ENCODE measurements around the gene GRIA2.

The GRIA2 gene

GRCh38 chr4:157223456-157223855, 2.9 kb downstream of the GRIA2 start:
- H3K4me3 ChIP-seq (ENCODE audit: low read length) = no peak overlapping the region
- no peak for DNase-seq (ENCODE audit: low read depth)
- TF ChIP-seq CTCF (IDR thresholded peaks at IDR 0.05; ENCODE audit: insufficient read depth, low read depth, low read length, missing control alignments) = no peak

GRCh38 chr4:157225096-157225495, 4.6 kb downstream of the GRIA2 start:
- H3K4me3 ChIP-seq (ENCODE audit: low read length) = no peak overlapping the region
- no peak for TF ChIP-seq CTCF (IDR thresholded peaks at IDR 0.05; ENCODE audit: insufficient read depth, low read depth, low read length, missing control alignments)
- no peak for DNase-seq (ENCODE audit: low read depth)

GRCh38 chr4:157226035-157226434, 5.5 kb downstream of the GRIA2 start:
- H3K4me3 ChIP-seq (ENCODE audit: low read length) = no peak overlapping the region
- TF ChIP-seq CTCF (IDR thresholded peaks at IDR 0.05; ENCODE audit: insufficient read depth, low read depth, low read length, missing control alignments) = no peak
- no peak for DNase-seq (ENCODE audit: low read depth)

- H3K4me3 ChIP-seq (ENCODE audit: low read length) = no peak overlapping the region
Measured at GRCh38 chr4:157226601-157227000, 6.1 kb downstream of the GRIA2 start.

GRCh38 chr4:157231525-157231924, 11.0 kb downstream of the GRIA2 start:
- no peak for TF ChIP-seq CTCF (IDR thresholded peaks at IDR 0.05; ENCODE audit: insufficient read depth, low read depth, low read length, missing control alignments)
- no peak overlapping the region for H3K4me3 ChIP-seq (ENCODE audit: low read length)
- DNase-seq (ENCODE audit: low read depth) = no peak

More at GRCh38 chr4:157226601-157227000, 6.1 kb downstream of the GRIA2 start:
- DNase-seq (ENCODE audit: low read depth) = no peak
- TF ChIP-seq CTCF (IDR thresholded peaks at IDR 0.05; ENCODE audit: insufficient read depth, low read depth, low read length, missing control alignments) = no peak

GRCh38 chr4:157242871-157243270, 22.3 kb downstream of the GRIA2 start:
- TF ChIP-seq CTCF (IDR thresholded peaks at IDR 0.05; ENCODE audit: insufficient read depth, low read depth, low read length, missing control alignments) = no peak
- no peak for DNase-seq (ENCODE audit: low read depth)
- no peak overlapping the region for H3K4me3 ChIP-seq (ENCODE audit: low read length)

- H3K4me3 ChIP-seq (ENCODE audit: low read length) = no peak overlapping the region
- TF ChIP-seq CTCF (IDR thresholded peaks at IDR 0.05; ENCODE audit: insufficient read depth, low read depth, low read length, missing control alignments) = no peak
- DNase-seq (ENCODE audit: low read depth) = no peak
Measured at GRCh38 chr4:157244348-157244747, 23.8 kb downstream of the GRIA2 start.
